ENCODE data around the gene PSMD14.
"Not testable (repeated sequence)": the region's sequence is repeated elsewhere in the genome, so short reads cannot be mapped to it uniquely, and the experiment has no call there.

PSMD14 gene

DNA sequence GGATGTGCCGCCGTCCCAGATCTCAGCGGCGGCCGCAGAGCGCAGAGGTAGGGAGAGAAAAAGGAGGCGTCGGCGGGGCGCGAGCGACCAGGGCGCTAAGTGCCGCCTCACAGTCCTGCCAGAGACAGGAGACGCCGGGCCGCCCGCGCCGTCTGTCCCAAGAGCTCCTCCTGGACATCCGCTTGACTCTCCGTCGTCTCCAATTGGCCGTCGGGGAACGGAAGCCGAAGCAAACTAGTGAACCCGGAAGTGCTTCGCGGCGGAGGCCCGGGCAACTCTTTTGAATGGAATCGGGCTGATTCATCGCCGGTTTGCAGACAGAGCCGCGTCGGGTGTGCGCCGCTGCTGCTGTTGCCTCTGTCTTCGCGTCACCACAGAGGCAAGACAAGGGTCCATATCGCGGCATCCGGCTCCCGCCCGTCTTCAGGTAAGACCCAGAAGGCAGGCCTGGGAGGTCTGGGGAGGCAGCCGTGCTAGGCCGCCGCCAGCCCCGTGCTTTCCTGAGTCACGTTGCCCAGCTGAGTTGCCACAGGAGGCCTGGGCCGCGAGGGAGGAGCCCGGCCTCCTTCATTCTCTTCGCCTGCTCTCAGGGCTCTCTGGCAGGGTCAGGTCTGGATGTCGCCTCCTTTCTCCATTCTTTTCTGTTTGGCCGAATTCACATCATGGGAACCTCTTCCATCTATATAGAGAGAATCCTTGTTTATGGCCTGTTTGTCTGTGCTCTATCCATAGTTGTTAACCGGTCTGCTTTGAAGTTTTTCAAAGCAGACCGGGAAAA lies at the start of gene PSMD14:
TSS of gene PSMD14 (plus strand) at position 248 of the 778 bp plus-strand sequence. CDS start 10,401 bp downstream, outside the sequence.
- FAIRE-seq, result peak; percentile 82

GRCh38 chr2:161265874-161266273 lies 42.4 kb upstream of the PSMD14 start:
- FAIRE-seq, result no peak

DNA sequence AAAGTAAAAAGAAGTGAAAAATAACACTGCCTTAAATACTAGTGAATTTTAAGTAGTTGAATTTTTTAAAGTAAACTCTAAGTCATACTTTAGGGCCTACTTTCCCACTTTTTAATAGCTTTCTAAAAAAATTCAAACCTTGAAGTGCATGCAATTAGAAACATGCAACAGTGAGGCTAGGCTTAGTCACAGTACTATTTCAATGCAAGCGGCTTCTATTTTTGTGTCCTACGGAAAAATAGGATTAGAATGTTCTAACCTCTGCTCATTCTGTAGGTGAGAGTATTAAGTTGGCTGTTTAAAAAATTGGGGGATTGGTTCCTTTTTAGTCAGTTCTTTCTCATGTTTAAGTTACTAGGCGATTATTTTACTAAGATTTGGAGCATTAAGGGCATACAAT lies 39.1 kb upstream of the PSMD14 start:
- FAIRE-seq, result no peak

DNA sequence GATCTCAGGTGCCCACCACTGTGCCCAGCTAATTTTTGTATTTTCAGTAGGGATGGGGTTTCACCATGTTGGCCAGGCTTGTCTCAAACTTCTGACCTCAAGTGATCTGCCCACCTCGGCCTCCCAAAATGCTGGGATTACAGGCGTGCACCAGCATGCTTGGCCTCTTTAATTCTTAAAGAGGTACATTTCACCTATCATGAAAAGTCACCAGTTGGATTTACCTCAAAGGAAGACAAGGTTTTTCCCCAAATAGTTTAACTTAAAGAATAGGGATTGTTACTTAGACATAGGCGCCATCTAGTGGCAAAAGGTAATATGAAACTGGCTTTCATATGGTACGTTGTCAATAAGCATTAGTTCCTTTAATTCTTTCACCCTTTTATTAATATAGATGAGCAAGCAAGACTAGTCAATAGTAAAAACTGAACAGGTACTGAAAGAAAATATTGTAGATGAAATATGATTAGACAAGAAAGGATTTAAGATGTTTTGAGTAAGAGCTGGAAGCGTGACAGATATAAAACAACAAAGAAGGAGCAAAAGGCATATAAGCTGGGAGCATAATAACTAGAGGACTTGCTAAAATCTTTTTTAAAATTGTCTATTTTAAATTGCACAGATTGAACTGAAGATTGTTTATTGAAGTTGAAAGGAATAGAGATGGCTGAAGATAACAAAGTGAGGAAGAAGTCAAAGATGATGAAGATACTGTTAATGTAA lies 35.0 kb upstream of the PSMD14 start:
- FAIRE-seq, result peak; percentile 98

DNA sequence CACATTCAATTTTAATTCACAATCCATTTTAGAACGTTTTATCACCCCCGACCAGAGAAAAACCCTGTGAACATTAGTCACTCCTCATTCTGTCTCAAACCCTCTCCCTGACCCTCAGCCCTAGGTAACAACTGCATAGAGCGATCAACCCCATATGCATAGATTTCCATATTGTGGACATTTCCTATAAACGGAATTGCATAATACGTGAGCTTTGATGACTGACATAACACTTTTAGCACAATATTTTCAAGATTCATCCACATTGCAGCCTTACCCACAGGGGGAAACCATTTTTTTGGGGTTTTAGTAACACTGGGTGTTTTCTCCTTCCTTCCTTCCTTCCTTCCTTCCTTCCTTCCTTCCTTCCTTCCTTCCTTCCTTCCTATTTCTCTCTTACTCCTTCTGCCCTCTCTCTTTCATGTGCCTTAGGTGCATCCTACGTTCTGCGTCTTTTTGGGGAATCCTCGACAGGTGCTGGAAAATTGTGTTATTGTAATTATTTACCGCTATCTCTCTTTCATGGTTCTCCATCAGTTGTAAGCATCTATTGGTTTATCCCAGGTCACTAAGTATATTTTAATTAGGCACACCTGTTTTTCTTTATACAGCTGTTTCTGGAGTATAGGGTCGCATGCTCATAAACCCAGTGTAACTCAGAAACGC lies 29.5 kb upstream of the PSMD14 start:
- FAIRE-seq, result not testable (repeated sequence)

- not testable (repeated sequence) for FAIRE-seq
Measured at GRCh38 chr2:161279230-161279815, 28.9 kb upstream of the PSMD14 start.

DNA sequence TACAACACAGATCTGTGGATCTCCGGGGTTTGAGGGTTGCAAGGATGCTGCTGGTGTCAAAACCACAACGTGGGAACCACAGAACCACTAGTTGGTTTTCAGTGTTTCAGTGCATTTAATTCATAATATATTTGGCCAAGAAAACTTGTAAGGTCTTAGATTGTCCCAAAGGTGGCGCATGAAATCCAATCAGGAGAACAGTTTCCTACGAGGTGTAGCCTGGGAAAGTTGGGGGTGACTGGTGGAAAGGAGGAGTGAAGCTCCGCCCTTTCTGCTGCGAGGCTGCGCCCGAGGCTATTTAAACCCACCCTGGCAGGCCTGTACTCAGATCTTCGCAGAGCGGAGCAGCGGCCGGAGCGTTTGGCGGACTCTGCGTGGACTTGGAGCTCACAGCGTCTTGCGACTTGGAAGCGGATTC lies 27.3 kb upstream of the PSMD14 start:
- not testable (repeated sequence) for FAIRE-seq

DNA sequence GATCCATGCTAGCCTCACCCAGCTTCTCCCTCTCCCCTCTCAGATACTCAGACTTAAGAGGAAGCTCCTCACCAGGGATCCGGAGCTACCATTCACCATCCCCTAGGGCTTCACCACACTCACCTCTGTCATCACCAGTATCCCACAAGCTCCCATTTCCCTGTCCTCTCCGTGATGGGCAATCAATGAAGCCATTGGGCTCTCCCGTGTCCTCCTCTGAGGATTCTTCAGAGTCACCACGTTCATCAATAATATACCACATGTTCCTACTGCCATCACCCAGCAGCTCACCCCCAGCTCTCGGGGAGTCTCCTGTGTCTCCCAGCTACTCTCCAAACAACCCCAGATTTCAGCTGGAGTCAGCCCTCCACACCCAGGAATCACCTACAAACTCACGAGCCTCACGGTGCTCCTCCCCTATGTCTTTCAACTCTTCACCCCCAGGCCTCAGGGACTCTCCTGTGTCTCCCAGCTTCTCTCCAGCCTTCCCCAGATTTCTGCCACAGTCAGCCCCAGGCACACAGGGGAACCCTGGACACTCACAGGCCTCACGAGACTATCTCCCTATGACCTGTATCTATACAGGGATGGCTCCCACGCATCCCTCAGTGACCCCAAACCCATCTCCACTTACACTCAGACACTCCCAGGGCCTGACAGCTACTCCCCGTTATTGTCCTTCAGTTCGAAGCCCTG lies 26.5 kb upstream of the PSMD14 start:
- FAIRE-seq, result not testable (repeated sequence)

DNA sequence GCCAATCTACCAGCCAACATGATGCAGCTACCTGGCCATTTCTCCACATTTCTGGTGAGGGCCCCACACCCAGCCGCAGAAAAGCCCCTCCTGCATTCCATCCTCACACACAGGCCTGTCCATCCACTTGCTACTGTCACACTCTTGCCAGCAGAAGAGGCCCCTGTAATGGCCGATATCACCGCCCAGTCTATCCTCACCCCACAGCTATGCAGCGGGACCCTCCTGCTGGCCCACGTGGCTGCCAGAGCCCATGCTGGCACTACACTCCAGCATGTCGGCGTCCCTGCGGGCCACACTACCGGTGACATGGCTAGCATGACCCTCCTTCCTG lies 25.9 kb upstream of the PSMD14 start:
- not testable (repeated sequence) for FAIRE-seq

DNA sequence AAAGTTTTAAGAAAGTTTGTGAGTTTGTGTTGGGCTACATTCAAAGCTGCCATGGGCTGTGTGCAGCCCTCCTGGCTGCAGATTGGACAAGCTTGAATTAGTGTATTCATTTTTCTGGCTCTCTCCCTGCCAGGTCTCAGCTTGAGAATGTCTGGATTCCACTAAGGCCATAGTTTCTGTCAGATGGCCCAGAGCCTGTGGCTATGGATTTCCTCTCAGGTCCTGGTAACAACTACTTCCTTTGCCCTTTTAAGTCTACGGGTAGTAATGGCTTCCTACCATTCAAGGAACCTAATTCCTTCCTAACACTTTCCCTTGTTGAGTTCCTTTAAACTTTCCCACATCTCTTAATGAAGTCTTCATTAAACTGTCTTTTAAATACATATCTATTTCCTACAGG lies 24.3 kb upstream of the PSMD14 start:
- no peak for FAIRE-seq

DNA sequence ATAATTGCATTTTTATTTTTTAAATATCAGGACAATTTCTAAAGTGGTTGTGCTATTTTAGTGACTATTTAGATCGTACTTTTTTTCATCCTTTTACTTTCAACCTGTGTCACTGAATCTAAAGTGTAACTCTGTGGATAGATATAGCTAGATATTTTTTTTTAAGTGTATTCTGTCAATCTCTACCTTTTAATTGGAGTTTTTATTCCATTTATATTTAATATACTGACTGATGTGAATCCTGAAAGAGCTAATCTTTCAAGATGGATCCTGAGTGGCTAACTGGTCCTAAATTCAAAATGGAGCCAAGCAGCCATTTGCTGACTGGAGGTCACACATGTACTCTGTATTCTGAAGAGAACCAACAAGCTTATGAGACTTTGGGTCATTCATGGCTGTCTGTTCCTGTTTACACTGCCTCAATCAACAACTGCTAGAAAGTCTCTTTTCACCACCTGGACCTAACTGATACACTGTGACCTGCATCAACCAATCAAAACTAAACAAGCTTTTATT lies 4.6 kb upstream of the PSMD14 start:
- no peak for FAIRE-seq

- FAIRE-seq, result no peak
Measured at GRCh38 chr2:161306919-161307318, 1.3 kb upstream of the PSMD14 start.

GRCh38 chr2:161307676-161308075 lies 549 bp upstream of the PSMD14 start:
- FAIRE-seq, result no peak

DNA sequence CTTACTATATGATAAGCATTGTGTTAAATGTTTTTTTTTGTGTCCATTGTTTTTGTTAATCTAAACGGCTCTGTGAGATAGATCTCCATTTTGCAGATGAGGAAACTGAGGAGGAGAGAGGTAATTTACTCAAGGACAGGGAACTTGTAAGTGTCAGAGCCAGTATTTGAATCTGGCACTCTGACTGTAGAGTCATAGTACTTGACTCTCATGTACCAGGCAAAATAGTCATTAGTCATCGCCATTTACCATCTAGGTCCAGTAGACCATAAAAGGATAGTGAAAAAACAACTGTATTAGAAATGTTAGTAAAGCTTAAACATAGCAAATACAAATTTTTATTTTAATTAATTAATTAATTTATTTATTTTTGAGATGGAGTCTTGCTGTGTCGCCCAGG lies 4.8 kb downstream of the PSMD14 start:
- FAIRE-seq, result no peak

- peak; percentile 53 for FAIRE-seq
Measured at GRCh38 chr2:161315380-161315779, 7.2 kb downstream of the PSMD14 start.

- FAIRE-seq, result no peak
Measured at GRCh38 chr2:161316701-161317100, 8.5 kb downstream of the PSMD14 start.

- no peak for FAIRE-seq
Measured at GRCh38 chr2:161321944-161322648, 13.9 kb downstream of the PSMD14 start.

DNA sequence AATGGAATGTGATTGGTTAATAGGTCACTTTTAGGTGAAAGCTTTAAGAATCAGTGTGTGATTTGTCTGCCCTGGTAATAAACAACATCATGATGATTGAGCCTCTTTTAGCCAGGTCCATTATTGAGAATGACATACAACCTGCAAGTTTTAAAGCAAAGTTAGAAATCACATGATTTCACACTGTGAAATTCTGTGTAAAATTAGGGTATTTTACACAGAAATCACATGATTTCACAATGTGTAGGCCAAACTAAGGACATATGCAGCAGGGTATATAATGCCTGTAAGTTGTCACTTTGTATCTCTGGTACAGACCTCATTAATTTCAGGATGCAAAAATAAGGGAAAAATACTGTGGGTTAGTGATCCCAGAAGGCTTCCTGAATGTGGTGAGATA lies 16.7 kb downstream of the PSMD14 start:
- no peak for FAIRE-seq

DNA sequence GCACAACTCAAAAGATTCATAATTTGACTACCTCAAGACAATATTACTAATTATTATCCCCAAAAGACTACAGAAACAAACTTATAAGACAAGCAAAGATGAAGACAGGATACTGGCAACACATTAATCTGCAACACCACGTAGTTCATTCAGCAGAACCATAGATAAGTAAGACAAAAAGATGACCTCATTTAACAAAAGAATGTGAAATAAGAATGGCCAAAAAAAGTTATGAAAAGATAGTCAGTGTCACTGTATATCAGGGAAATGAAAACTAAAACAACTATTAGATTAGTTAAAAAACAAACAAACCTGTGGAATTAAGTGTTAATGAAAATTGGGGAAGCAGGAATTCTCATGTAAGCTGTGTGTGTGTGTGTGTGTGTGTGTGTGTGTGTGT lies 19.4 kb downstream of the PSMD14 start:
- FAIRE-seq, result no peak

GRCh38 chr2:161332371-161332967 lies 24.2 kb downstream of the PSMD14 start:
- FAIRE-seq, result peak; percentile 56

GRCh38 chr2:161335626-161336025 lies 27.4 kb downstream of the PSMD14 start:
- no peak for FAIRE-seq
